Muscle of arm (tissue), 12 donors: ENCODE measurements around the gene GAS7. TPM values are rescaled to one million over a fixed set of nuclear protein-coding genes. Genes with fewer than 3 reads are reported as not detected.
"Not testable (repeated sequence)": the region's sequence is repeated elsewhere in the genome, so short reads cannot be mapped to it uniquely, and the experiment has no call there.

Experiments used
- DNase-seq: peaks from one replicate; pipeline ENCODE4 v3.0.0-alpha.2; 2013
- polyA plus RNA-seq, 12 donors: library from polyadenylated mRNA; unstranded; fragments of 120-200 nt; gene quantifications; one replicate each; pipeline ENCODE4 v1.2.1, GENCODE V29; 2013; ENCODE audit not compliant: insufficient read length in 12 of 12

Gene GAS7
- polyA plus RNA-seq, 12 donors = 49.1 to 97.0 (median 61.1) TPM; not detected in 1

DNA sequence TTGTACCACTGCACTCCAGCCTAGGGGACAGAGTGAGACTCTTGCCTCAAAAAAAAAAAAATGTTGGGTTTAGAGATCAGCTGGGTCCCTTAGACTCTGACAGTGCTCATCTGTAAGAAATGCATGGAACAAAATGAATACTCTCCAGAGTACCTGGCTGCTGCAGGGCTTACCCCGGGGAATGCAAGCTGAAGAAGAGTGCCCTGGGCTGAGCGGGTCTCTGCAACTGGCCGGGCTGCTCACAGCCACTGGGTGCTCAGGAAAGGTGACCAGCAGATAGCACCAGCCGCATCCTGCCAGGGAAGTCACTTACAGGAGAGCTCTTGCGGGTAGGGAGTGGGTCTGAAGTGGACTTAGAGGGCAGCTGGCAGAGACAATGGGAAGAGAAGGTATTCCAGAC is 82.1 kb downstream of the GAS7 start:
- DNase-seq = no peak

DNA sequence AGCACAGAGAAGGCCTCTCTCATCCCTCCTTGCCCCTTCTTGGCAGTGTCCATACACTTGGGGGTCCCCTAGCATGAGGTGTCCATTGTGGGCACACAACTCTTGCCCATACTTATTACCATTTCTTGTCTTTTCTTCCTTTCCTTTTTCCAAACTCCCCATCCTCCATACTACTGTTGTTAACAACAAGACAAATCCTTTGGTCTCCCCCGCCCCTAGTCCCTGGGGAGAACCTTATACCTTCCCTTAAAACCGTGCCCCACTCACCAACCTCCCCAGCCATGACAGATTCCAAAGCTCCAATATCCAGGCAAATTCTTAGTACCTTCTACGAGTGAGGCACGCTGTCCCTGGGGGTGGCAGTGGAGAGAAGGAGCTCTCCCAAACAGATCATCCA is 82.9 kb downstream of the GAS7 start:
- DNase-seq = no peak

DNA sequence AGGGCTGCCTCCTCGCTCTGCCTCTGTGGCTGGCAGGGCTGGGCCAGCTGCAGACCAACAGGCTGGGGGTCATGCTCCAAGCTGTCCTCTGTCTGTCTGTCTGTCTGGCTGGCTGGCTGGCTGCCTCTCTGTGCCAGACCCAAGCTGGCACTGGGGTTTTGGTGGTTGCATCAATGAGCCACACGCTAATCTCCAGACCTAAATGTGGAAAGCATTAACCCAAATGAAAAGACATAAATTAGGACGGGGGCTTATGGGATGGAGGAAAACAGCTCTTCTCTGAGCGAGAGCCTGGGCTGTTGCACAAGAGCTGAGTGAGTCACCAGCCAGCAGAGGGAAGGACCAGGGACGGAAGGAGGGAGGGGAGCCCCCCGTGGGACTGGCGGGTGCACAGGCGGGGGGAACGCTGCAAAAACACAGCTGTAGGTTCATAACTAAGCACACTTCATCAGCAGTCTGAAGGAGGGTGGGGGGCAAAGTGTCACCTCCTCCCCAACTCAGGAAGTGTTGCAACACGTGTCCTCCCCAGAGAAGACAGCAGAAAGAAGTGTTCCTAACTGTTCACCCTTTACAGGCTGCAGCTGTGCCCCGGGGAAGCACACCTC is 83.4 kb downstream of the GAS7 start:
- DNase-seq = peak; percentile 91

DNA sequence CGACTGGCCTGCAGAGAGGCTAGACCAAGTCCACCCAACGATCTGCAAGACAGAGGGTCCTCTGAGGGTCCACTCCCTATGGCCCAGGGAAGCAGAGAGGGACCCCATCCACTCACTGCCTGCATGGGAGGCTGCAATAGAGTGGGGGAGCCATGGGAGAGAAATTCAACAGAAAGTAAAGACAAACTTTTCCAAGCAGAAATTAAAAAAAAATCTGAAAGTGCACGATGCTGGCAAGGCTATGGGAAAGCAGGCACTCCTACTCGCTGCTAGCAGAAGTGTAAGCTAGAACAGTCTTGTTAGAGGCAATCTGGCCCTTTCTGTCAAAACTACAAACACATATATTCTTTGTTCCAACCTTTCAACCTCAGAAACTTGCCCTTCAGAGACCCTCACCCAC is 85.4 kb downstream of the GAS7 start:
- DNase-seq = no peak

DNA sequence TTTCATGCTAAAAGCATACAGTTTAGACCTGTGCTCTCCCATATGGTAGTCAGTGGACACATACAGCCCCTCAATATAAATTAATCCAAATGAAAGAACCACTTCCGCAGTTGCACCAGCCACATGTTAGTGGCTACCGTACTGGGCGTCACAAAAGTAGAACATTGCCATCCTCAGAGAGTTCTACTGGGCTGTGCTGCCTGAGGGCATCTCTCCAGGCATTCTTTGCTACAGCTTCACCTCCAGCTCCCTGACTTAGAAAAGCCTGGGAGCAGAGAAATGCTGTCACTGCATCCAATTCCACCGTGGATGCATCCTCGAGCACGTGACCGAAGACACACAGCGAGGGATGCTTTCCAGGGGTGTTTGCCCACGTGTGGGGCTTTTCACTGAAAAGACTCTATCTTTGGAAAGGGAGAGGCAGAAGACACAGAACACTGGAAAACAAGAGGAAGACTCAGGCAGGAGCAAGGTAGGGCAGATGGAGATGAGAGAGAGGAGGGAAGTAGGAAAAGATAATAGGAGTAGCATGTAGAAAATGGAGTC is 86.4 kb downstream of the GAS7 start:
- no peak for DNase-seq

DNA sequence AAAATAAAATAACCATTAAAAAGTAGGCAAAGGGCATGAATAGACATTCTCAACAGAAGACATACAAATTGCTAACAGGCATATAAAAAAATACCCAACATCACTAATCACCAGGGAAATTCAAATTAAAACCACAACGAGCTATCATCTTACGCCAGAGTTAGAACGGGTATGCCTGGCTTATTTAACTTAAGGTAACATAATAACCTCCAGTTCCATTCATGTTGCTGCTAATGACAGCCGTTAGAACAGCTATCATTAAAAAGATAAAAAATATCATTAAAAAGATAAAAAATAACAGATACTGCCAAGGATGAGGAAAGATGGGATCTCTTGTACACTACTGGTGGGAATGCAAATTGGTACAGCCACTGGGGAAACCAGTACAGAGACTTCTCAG is 89.3 kb downstream of the GAS7 start:
- no peak for DNase-seq

DNA sequence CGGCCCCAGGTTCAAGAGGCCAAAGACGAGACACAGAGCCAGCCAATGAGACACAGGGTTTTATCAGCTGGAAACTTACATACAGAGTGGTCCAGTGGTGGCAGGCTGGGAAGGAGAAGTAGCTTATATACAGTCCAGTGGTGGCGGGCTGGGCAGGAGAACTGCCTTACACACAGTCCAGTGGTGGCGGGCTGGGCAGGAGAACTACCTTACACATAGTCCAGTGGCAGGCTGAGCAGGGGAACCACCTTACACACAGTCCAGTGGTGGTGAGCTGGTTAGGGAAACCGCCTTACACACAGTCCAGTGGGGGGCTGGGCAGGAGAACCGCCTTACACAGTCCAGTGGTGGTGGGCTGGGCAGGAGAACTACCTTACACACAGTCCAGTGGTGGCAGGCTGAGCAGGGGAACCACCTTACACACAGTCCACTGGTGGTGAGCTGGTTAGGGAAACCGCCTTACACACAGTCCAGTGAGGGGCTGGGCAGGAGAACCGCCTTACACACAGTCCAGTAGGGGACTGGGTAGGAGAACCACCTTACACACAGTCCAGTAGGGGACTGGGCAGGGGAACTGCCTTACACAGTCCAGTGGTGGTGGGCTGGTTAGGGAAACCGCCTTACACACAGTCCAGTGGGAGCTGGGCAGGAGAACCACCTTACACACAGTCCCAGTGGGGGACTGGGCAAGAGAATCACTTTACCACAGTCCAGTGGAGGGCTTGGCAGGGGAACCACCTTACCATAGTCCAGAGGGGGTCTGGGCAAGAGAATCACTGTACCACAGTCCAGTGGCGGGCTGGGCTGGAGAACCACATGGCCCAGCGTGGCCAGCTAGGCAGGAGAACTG is 90.9 kb downstream of the GAS7 start:
- DNase-seq = no peak

DNA sequence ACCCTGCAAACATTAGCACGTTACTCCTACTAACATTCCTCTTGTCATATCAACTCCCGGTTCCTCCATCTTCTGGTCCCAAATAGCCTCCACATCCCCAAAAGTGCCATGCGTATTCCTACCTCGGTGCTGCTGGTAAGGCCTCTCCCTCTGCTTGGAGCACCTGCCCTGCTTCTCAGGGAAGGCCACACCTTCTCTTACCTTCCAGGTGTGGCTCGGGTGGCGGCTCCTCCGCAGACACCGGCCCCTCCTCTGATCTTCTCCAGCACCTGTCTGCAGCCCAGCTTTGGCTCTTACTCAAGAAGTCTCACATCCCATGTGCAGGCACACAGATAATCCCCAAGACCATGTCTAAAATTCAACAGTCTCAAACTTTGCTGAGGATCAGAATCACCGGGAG is 92.3 kb downstream of the GAS7 start:
- no peak for DNase-seq

DNA sequence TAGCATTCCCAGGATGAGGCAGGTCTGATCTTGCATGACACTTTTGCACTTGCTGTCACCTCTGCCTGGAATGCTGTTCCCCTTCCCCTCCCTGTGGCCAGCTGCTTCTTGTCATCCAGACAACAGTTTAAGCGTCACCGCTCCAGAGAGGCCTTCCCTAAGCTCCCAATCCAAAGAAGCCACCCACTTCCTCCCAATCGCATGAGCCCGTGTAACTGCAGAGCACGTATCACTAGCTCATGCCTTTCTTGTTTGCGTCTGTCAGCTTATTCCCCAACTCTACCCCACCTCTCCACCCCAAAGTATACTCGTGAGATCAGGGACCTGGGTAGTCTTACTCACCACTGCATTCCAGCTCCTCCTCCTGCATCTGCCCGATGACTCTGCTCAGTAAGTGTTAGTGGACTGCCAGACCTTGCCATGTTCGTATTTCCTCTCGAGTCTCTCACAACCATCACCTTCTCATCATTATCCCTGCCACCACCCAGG is 92.8 kb downstream of the GAS7 start:
- DNase-seq = no peak

DNA sequence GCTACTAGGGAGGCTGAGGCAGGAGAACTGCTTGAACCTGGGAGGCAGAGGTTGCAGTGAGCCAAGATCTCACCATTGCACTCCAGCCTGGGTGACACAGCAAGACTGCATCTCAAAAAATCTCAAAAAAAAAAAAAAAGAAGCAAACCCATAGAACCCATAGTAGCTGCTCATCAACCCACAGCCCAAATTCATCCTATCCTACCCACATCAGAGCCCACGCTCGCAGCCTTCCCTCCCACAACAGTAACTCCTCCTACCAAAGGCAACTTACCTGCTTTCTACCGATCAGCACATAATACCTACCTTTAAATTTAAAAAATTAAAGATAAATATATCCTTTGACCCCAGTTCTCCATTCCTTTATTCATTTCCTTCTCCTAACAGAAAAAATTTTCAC is 94.7 kb downstream of the GAS7 start:
- no peak for DNase-seq

DNA sequence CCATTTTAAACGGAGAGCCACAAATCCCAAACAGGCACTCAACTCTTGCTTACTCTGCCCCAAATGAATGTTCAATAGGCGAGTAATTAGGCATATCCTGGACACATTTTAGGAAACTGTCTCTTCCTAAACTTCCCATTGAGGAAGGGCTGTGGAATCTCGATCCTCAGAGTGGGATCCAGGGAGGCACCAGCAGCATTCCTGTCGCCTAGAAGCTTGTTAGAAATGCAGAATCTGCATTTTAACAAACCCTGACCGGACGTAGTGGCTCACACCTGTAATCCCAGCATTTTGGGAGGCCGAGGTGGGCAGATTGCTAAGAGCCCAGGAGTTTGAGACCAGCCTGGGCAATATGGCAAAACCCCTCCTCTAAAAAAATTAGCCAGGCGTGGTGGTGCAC is 95.6 kb downstream of the GAS7 start:
- DNase-seq = no peak

DNA sequence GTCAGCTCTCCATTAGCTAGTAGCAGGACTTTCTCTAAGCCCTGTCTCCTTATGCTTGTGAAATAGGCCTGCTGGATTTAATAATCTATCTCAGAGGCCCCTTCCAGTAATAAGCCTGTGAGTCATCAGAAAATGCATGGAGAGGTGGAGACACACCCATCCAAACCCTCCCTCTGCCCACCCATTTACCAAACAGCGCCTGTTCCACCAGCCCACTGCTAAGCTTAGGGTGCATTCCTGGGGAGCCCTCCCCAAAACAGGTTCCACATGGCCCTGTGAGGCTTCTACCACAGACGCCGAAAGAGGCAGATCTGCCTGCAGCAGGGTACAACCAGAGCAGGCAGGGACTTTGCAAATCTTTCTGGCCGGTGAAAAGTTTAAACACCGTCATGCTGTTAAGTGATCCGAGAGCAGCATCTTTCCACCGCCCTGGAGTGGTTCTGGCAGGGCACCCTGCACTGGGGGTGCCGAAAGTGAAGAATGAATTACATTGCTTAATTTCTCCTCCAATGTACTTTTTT is 99.3 kb downstream of the GAS7 start:
- DNase-seq = no peak

DNA sequence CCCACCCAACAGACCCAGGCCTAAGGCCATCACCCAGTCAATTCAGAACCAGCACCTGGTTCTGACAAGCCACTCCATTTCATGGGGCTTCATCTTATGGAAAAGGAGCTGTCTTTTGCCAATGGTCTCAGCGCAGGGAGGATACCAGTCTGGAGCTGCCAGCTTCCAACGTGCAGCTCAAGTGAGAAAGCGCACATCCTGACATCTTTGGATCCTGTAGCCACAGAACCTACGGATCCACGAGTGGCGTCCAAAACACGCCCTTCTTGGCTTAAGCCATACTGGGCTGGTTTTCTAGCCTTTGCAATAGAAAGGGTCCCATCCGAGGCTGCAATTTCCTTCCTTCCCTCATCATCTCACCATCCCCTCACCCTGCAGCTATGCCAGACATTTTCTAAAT is 101.8 kb downstream of the GAS7 start:
- no peak for DNase-seq

DNA sequence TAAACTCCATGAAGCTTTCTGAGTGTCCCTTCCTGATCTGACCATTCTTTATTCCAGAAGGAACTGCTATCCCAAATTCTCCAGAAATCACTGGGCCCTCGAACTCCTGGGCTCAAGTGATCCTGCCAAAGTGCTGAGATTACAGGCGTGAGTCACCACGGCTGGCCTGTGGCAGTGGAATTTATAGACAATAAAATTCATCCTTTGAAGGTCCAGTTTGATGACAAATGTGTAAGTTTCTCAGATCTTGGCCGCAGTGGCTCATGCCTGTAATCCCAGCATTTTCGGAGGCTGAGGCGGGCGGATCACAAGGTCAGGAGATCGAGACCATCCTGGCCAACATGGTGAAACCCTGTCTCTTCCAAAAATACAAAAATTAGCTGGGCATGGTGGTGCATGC is 103.1 kb downstream of the GAS7 start:
- DNase-seq = not testable (repeated sequence)

DNA sequence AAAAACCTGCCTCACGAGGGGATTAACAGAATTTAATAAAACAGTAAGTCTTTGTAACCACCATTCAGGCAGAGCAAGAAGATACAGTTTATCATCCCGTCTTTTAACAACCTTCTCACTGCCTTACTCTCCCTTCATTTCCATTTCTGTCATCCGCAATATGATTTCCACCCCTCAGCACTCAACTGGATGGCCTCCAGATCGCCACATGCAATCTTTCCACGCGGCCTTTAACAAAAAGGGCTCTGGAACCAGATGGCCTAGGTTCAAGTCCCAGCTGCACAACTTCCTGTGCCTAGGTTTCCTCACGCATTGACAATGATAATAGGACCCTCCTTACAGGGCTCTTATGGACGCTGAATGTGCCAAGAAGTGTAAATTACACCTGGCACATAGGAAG is 103.6 kb downstream of the GAS7 start:
- no peak for DNase-seq

DNA sequence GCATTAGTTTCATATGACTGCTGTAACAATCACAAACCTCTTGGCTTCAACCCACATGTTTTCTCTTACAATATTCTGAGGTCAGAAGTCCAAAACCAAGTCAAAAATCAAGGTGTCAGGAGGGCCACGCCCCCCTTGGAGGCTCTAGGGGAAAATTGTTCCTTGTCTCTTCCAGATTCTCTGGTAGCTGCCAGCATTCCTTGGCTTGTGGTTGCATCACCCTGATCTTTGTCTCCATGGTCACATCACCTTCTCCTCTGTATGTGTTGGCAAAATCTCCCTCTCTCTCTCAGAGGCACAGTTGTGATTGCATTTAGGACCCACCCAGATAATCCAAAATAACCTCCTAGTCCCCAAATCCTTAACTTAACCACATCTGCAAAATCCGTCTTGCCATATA is 105.8 kb downstream of the GAS7 start:
- DNase-seq = no peak

DNA sequence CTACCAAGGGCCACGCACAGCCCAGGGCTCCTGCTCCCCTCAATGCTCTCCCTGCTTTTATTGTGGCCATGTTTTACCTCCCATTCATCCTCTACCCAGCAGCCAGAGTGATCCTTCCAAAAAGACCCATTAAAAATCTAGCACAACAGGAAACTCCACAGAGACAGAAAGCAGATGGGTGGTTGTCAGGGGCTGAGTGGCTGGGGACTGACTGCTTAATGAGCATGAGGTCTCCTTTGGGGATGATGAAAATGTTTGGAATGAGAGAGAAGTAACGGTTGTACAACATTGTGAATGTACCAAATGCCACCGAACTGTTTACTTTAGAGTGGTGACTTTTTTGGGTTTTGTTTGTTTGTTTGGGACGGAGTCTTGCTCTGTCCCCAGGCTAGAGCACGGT is 107.4 kb downstream of the GAS7 start:
- DNase-seq = no peak

DNA sequence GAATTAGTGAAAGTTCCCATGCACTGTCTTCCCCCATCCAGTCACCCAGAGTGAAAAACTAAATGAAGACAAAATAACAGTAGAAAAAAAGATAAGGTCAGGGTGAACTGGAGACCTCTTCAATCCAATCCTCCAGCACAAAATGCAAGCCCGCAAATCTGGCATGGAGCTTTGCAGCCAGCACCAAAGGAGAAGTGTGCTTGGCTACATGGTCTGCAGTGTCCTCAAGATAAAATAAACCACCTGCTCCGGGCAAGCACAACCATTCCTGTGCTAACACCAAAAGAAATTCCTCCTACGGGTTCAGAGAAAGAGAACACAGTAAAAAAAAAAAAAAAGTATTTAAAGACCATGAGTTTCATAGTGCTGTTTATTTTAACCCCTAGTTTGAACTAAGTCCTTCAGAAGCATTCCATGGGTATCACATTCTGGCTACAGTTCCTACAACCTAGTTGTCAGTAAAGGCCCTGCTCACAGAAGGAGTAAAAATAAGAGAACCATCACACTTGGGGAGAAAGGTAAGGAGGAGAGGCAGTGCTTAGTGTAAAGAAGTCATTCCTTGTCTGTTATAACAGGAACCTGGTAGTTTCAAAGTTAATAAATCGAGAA is 109.1 kb downstream of the GAS7 start:
- no peak for DNase-seq

DNA sequence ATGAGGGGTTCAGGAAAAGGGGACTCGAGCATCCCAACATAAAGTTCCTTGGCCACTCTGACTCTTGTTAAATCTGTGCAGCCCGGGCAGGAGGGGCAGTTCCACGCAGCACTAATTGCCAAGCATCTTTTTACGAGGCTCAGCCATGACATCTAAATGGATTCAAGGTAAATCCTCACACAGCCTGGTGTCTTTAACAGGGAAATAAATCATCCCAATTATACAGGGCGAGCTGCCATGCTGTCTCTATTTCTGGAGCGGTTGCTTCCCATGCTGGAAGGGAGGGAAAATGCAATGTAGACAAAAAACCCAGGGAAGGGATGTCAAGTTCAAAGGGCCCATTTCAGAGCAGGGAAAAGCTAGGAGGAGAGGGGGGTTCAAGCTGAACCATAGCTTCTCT is 110.0 kb downstream of the GAS7 start:
- no peak for DNase-seq

DNA sequence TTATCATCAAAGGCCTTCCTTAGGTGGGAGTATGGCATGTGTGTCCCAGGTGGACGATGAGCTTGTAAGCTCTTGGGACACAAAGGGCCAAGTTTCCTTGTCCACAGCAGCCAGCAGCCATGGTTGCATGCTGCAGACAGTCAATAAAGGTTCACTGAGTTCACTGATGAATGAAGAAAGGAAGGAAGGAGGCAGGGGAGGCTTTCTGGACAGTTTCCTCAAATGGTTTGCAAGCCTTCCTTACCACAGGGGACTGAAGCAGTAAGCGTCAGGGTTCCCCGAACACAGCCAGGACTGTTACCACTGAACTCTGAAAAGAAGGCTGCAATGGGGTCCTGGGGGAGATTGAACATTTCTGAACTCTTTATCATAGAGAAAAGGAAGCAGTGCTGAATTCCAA is 111.1 kb downstream of the GAS7 start:
- no peak for DNase-seq

DNA sequence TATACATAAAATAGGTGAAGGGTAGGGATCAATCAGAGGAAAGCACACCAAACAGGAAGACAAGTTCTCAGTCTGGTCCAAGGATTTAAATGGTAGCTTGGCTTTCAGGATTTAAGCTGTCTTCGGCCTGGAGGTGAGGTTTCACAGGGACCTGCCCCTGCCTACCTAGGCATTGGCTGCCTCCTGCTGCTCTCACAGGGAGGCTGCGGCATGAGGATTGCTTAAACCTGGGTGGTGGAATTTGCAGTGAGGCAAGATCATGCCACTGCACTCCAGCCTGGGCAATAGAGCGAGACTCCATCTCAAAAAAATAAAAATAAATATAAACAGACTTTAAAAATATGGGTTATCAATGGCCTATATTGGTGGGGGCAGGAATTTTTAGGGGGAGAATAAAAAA is 114.5 kb downstream of the GAS7 start:
- no peak for DNase-seq

DNA sequence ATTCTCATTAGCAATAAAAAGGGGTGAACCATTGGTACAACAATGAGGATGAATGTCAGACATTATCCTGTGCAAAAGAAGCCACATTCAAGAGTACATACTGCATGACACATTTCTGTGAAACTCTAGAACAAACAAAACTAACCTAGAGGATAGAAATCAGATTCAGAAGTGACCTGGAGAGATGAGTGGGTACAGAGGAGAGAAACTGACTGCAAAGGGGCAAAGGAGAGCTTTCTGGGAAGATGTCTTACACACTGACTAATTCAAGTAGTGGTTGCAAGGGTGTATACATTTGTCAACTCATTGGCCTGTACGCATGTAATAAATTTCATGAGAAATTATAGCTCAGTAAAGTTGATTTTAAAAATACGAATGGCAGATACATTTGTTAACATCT is 115.6 kb downstream of the GAS7 start:
- DNase-seq = no peak
